A549 treated with Mapracorat at 1 μM for 4 hours (cell line): ENCODE results near the gene OR2F2. TPM values are rescaled to one million over a fixed set of nuclear protein-coding genes. Genes with fewer than 3 reads are reported as not detected.

ENCODE experiments used
- total RNA-seq: library from RNA; stranded (reverse); fragments of 200-300 nt; extraction: Qiagen RNA extraction; gene quantifications from 5 replicates; pipeline ENCODE4 v1.2.3, GENCODE V29; 2022

The OR2F2 gene, protein sequence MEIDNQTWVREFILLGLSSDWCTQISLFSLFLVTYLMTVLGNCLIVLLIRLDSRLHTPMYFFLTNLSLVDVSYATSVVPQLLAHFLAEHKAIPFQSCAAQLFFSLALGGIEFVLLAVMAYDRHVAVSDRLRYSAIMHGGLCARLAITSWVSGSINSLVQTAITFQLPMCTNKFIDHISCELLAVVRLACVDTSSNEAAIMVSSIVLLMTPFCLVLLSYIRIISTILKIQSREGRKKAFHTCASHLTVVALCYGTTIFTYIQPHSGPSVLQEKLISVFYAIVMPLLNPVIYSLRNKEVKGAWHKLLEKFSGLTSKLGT
- not detected in 5 replicates for total RNA-seq

DNA sequence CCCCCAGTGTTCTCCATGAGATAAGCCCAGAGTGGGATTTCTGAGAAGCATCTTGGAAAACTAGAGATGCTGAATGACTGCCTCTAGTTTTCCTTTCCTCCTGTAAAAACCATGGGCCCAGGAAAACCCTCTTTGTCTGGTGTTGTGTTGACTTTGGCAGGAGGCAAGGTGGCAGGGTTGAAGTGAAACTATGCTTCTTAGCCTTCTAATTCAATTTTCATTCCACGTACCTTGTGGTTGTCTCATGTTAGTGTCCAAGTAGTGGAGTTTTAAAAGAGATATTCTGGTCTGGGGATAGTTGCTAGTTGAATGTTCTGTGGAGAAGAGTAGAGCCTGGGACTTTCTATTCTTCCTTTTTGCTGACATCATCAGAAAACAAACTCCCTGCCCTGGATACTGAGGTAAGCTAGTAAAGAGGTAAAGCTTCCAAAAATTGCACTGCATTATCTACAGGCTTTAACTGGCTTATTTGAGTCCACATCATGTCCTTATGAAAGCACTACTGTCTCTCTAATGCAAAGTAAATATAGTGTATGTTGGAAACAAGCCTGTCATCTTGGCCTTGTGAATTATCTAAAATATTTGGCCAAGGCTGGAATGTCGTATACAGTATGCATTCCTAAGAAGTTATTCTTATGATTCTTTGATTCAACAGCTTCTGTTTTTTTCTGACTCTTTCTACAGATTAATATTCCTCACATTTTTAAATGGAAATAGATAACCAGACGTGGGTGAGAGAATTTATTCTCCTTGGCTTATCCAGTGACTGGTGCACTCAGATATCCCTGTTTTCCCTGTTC is at the start of gene OR2F2:
OR2F2 (plus strand) TSS at position 708 of the 800 bp plus-strand sequence; CDS start at position 708, 0 bp downstream.

GRCh38 chr7:143901668-143902331 is 33.2 kb upstream of the OR2F2 start, which contains the start of gene TCAF1:
Gene TCAF1, minus strand, starts transcription at chr7:143902176. Its CDS starts 25,568 bp downstream, at chr7:143876608.

GRCh38 chr7:143954544-143954943 is 19.5 kb downstream of the OR2F2 start, which contains the start of gene OR2F1:
Gene OR2F1, plus strand, starts transcription at chr7:143954844. Its CDS starts 5,127 bp downstream, at chr7:143959971.

Other genes starting within 250 kb of the OR2F2 start
- 0.05 to 0.07 TPM in 2 of 5 replicates, not detected in the others for gene CTAGE6, start 177.5 kb upstream of the OR2F2 start, total RNA-seq
- gene TCAF1, start 33.1 kb upstream of the OR2F2 start, total RNA-seq, result 13.1 to 19.9 TPM (median 18.0 TPM) in 5 replicates
- gene OR2F1, start 19.6 kb downstream of the OR2F2 start, total RNA-seq, result not detected in 5 replicates
- gene OR6B1, start 65.1 kb downstream of the OR2F2 start, total RNA-seq, result not detected in 5 replicates
- gene OR2A5, start 113.7 kb downstream of the OR2F2 start, total RNA-seq, result not detected in 5 replicates
- not detected in 5 replicates for gene OR2A25, start 134.6 kb downstream of the OR2F2 start, total RNA-seq
- not detected in 5 replicates for gene OR2A12, start 151.0 kb downstream of the OR2F2 start, total RNA-seq
- gene OR2A2, start 174.3 kb downstream of the OR2F2 start, total RNA-seq, result not detected in 5 replicates
- gene OR2A14, start 187.9 kb downstream of the OR2F2 start, total RNA-seq, result not detected in 5 replicates
- gene CTAGE4, start 248.2 kb downstream of the OR2F2 start, total RNA-seq, result 0.05 TPM in 1 of 5 replicates, not detected in the others